ENCODE measurements around the gene RPRD1B.

The RPRD1B gene

DNA sequence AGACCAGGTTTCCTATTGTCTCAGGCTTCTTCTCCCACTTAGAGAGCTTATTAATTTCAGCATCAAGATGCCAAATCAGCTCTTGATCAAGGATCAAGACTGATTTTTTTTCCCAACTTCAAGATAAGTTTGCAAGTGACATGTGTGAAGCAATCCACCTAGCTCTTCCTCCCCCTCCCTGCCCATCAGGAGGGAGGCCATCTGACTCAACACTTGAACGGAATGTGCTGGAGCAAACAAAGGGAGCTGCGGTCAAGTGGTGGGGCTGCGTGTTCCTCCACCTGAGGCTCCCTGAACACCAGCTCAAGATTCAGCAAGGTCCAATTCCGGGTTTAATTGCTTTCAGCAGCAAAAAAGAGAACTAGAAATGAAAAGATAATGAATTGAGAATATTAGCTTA, 39.0 kb upstream of the RPRD1B start:
- no peaks in the 10 kb centered on the region for H3K27me3 ChIP-seq (ENCODE audit: insufficient read depth, low read length)
- no peaks in the 10 kb centered on the region for H4K20me1 ChIP-seq (ENCODE audit: insufficient read depth, low read length)
- H3K36me3 ChIP-seq (ENCODE audit: insufficient read depth, low read length): peaks cover 63% of the 10 kb centered on the region
- peaks cover 24% of the 10 kb centered on the region for H3K4me1 ChIP-seq (ENCODE audit: insufficient read depth, low read length, severe bottlenecking)
- H3F3A ChIP-seq (ENCODE audit: insufficient read depth, low read length): no peaks in the 10 kb centered on the region
- no peak overlapping the region for H3K4me3 ChIP-seq (ENCODE audit: low read depth, low read length, poor library complexity, severe bottlenecking)
- no peak overlapping the region for H3K9ac ChIP-seq (ENCODE audit: low read length)
- H3K9me3 ChIP-seq (ENCODE audit: low read length): no peaks in the 10 kb centered on the region
- H3K9me2 ChIP-seq (ENCODE audit: low read depth, low read length): no peaks in the 10 kb centered on the region
- TF ChIP-seq EZH2 (IDR thresholded peaks at IDR 0.05; ENCODE audit: borderline replicate concordance, low read length): no peak
- no peak for TF ChIP-seq CTCF (IDR thresholded peaks at IDR 0.05; ENCODE audit: low read length)
- no peak overlapping the region for H3K4me2 ChIP-seq (ENCODE audit: low read length)
- no peaks in the 10 kb centered on the region for H3K79me2 ChIP-seq (ENCODE audit: insufficient read depth, low read length)
- H2AFZ ChIP-seq (ENCODE audit: low read length): no peak overlapping the region
- no peak overlapping the region for H3K27ac ChIP-seq (ENCODE audit: low read depth, low read length, poor library complexity, severe bottlenecking)

DNA sequence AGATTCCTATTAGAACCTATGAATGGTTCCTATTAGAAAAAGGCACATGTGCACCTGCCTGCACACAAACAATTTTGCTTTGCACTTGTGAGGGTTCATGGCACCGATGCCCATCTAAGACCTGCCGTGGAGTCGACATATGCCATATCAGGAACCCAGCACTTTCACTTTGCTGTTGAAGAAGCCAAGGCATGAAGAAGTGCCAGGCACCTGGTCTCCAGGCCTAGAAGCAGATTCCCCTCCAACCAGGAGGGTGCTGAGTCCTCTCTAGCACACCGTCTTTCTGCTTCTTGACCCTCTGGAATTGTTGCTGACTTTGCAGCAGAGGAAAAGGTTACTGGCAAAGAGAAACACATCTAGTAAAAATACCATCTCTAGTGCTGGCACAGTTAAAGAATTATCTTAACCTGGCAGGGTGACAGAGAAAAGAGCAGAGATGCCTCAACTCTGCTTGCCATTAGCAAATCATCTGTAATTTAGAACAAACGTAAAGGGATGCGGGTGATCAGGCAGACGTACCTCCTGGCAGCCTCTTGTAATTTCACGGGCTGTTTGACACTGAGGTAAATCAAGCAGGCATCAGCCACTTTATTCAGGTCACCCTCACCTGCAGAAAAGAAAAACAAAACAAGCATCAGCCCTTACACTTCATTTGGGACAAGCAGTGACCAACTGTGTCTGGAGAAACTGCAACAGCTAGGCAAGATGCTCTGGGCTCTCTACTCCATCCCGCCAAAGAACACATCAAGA, 37.5 kb upstream of the RPRD1B start:
- Histone ChIP-seq H2AFZ (ENCODE audit: low read length) (no peak overlapping the region), H3K9me2 (ENCODE audit: low read depth, low read length) (no peaks in the 10 kb centered on the region), H3F3A (ENCODE audit: insufficient read depth, low read length) (no peaks in the 10 kb centered on the region), H4K20me1 (ENCODE audit: insufficient read depth, low read length) (no peaks in the 10 kb centered on the region), H3K36me3 (ENCODE audit: insufficient read depth, low read length) (peaks cover 77% of the 10 kb centered on the region), H3K27me3 (ENCODE audit: insufficient read depth, low read length) (no peaks in the 10 kb centered on the region), H3K79me2 (ENCODE audit: insufficient read depth, low read length) (no peaks in the 10 kb centered on the region), H3K9me3 (ENCODE audit: low read length) (no peaks in the 10 kb centered on the region), H3K4me2 (ENCODE audit: low read length) (no peak overlapping the region), H3K27ac (ENCODE audit: low read depth, low read length, poor library complexity, severe bottlenecking) (no peak overlapping the region), H3K9ac (ENCODE audit: low read length) (no peak overlapping the region), H3K4me1 (ENCODE audit: insufficient read depth, low read length, severe bottlenecking) (peaks cover 9% of the 10 kb centered on the region), H3K4me3 (ENCODE audit: low read depth, low read length, poor library complexity, severe bottlenecking) (no peak overlapping the region)
- no peak for TF ChIP-seq CTCF (IDR thresholded peaks at IDR 0.05; ENCODE audit: low read length)
- TF ChIP-seq EZH2 (IDR thresholded peaks at IDR 0.05; ENCODE audit: borderline replicate concordance, low read length): no peak

DNA sequence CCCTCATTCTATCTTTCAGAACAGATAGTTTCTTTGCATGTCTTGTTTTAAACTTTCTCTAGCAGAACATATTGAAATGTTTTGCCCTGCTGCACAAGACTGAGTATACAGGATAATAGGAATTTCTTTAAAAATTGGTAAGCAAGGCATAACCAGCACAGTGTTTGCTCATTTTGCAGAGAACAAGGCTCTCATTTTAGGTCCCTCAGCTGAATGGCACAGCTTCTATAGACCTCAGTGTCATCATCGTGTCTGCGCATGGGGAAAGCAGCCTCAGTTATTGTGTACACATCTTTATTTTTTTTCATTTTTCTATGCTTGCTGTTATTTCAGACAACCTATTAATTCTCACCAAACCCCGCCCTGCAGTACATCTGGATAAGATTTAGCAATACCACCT, 36.0 kb upstream of the RPRD1B start:
- Histone ChIP-seq H3K4me1 (ENCODE audit: insufficient read depth, low read length, severe bottlenecking) (no peaks in the 10 kb centered on the region), H3K27me3 (ENCODE audit: insufficient read depth, low read length) (no peaks in the 10 kb centered on the region), H3K9me2 (ENCODE audit: low read depth, low read length) (no peaks in the 10 kb centered on the region), H3K9ac (ENCODE audit: low read length) (no peak overlapping the region), H3K79me2 (ENCODE audit: insufficient read depth, low read length) (no peaks in the 10 kb centered on the region), H3K27ac (ENCODE audit: low read depth, low read length, poor library complexity, severe bottlenecking) (no peak overlapping the region), H3F3A (ENCODE audit: insufficient read depth, low read length) (no peaks in the 10 kb centered on the region), H3K36me3 (ENCODE audit: insufficient read depth, low read length) (peaks cover 81% of the 10 kb centered on the region), H3K9me3 (ENCODE audit: low read length) (no peaks in the 10 kb centered on the region), H2AFZ (ENCODE audit: low read length) (no peak overlapping the region), H3K4me3 (ENCODE audit: low read depth, low read length, poor library complexity, severe bottlenecking) (no peak overlapping the region), H4K20me1 (ENCODE audit: insufficient read depth, low read length) (no peaks in the 10 kb centered on the region), H3K4me2 (ENCODE audit: low read length) (no peak overlapping the region)
- TF ChIP-seq EZH2 (IDR thresholded peaks at IDR 0.05; ENCODE audit: borderline replicate concordance, low read length): no peak
- no peak for TF ChIP-seq CTCF (IDR thresholded peaks at IDR 0.05; ENCODE audit: low read length)

Data from OCI-LY1 (cell line).